Neural progenitor cell (in vitro differentiated cells): ENCODE results near the gene PNPLA6. TPM values are rescaled to one million over a fixed set of nuclear protein-coding genes. Genes with fewer than 3 reads are reported as not detected.

ENCODE experiments used
- DNase-seq: peaks from one replicate; pipeline ENCODE4 v3.0.0-alpha.2; 2016; ENCODE audit warnings: low spot score
- H2AFZ ChIP-seq: fragments of 200-600 bp; sonication (generic); replicated peaks from 2 replicates; pipeline ENCODE4 v1.6.1; 2016; ENCODE audit warnings: antibody characterized with exemption
- H3F3A ChIP-seq: fragments of 200-600 bp; sonication (generic); 2 replicates; pipeline ENCODE4 v1.6.1; 2016; ENCODE audit warnings: antibody characterized with exemption, low read depth
- H3K27ac ChIP-seq: fragments of 200-600 bp; sonication (generic); 2 replicates; pipeline ENCODE4 v1.5.1; 2016; ENCODE audit warnings: mild to moderate bottlenecking
- H3K27me3 ChIP-seq: fragments of 200-600 bp; sonication (generic); 2 replicates; pipeline ENCODE4 v1.6.1; 2016; ENCODE audit warnings: mild to moderate bottlenecking, moderate library complexity
- H3K36me3 ChIP-seq: fragments of 200-600 bp; sonication (generic); 2 replicates; pipeline ENCODE4 v1.5.1; 2016
- H3K4me1 ChIP-seq: fragments of 200-600 bp; sonication (generic); 2 replicates; pipeline ENCODE4 v1.6.1; 2016; ENCODE audit warnings: mixed run types
- H3K4me2 ChIP-seq: fragments of 200-600 bp; sonication (generic); 2 replicates; pipeline ENCODE4 v1.6.1; 2016
- H3K4me3 ChIP-seq: fragments of 200-600 bp; sonication (generic); 2 replicates; pipeline ENCODE4 v1.5.1; 2016
- H3K79me2 ChIP-seq: fragments of 200-600 bp; sonication (generic); 2 replicates; pipeline ENCODE4 v1.6.1; 2016; ENCODE audit warnings: low read depth
- H3K9ac ChIP-seq: fragments of 200-600 bp; sonication (generic); 2 replicates; pipeline ENCODE4 v1.6.1; 2016
- H3K9me3 ChIP-seq: fragments of 200-600 bp; sonication (generic); 2 replicates; pipeline ENCODE4 v1.5.1; 2016; ENCODE audit warnings: low read depth
- H4K20me1 ChIP-seq: fragments of 200-600 bp; sonication (generic); 2 replicates; pipeline ENCODE4 v1.6.1; 2016; ENCODE audit warnings: low read depth
- H3K27ac Mint-ChIP-seq: 3 replicates; pipeline ENCODE4 v1.8.0; 2021; ENCODE audit warnings: mixed read lengths
- H3K27me3 Mint-ChIP-seq: 2 replicates; pipeline ENCODE4 v1.8.0; 2022; ENCODE audit warnings: low read depth, mild to moderate bottlenecking, inconsistent platforms, moderate library complexity, mixed read lengths; ENCODE audit not compliant: insufficient read depth
- H3K36me3 Mint-ChIP-seq: 3 replicates; pipeline ENCODE4 v1.8.0; 2021; ENCODE audit warnings: mixed read lengths
- H3K4me1 Mint-ChIP-seq: 3 replicates; pipeline ENCODE4 v1.8.0; 2021; ENCODE audit warnings: mixed read lengths
- H3K4me3 Mint-ChIP-seq: 3 replicates; pipeline ENCODE4 v1.8.0; 2021; ENCODE audit warnings: mild to moderate bottlenecking, moderate library complexity, mixed read lengths
- H3K9me3 Mint-ChIP-seq: 3 replicates; pipeline ENCODE4 v1.8.0; 2020; ENCODE audit warnings: mixed read lengths
- EZH2 ChIP-seq: fragments of 200-600 bp; sonication (generic); IDR thresholded peaks from 2 replicates; pipeline ENCODE4 v1.6.1; 2017; ENCODE audit warnings: antibody characterized with exemption, mild to moderate bottlenecking, moderate library complexity
- EZH2phosphoT487 ChIP-seq: fragments of 200-600 bp; sonication (generic); IDR thresholded peaks from 2 replicates; pipeline ENCODE4 v1.6.1; 2017; ENCODE audit warnings: antibody characterized with exemption
- total RNA-seq: library from RNA; depleted of rRNA; stranded (reverse); fragments of >200 nt; gene quantifications from 2 replicates; pipeline ENCODE4 v1.2.3, GENCODE V29; 2015; ENCODE audit warnings: low replicate concordance
- TF ChIP-seq, protein P1 (sequence below): fragments of 200-600 bp; sonication (generic); IDR thresholded peaks from 2 replicates; pipeline ENCODE4 v1.5.1; 2017; ENCODE audit warnings: antibody characterized with exemption, mild to moderate bottlenecking

Gene PNPLA6
- total RNA-seq, 1 donor from 2014 or later = 25.5 TPM

GRCh38 chr19:7556696-7557315 lies 21.3 kb downstream of the PNPLA6 start:
- TF ChIP-seq, protein P1, sequence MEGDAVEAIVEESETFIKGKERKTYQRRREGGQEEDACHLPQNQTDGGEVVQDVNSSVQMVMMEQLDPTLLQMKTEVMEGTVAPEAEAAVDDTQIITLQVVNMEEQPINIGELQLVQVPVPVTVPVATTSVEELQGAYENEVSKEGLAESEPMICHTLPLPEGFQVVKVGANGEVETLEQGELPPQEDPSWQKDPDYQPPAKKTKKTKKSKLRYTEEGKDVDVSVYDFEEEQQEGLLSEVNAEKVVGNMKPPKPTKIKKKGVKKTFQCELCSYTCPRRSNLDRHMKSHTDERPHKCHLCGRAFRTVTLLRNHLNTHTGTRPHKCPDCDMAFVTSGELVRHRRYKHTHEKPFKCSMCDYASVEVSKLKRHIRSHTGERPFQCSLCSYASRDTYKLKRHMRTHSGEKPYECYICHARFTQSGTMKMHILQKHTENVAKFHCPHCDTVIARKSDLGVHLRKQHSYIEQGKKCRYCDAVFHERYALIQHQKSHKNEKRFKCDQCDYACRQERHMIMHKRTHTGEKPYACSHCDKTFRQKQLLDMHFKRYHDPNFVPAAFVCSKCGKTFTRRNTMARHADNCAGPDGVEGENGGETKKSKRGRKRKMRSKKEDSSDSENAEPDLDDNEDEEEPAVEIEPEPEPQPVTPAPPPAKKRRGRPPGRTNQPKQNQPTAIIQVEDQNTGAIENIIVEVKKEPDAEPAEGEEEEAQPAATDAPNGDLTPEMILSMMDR = no peak
- no peak for TF ChIP-seq EZH2phosphoT487
- TF ChIP-seq EZH2 = no peak
- Mint-ChIP-seq H3K4me3 (no peak overlapping the region), H3K27me3 (peaks cover 6% of the 10 kb centered on the region), H3K4me1 (no peaks in the 10 kb centered on the region), H3K27ac (no peak overlapping the region), H3K9me3 (no peaks in the 10 kb centered on the region), H3K36me3 (peaks cover 17% of the 10 kb centered on the region)
- Histone ChIP-seq H2AFZ (no peak overlapping the region), H3K4me2 (no peak overlapping the region), H4K20me1 (no peaks in the 10 kb centered on the region), H3F3A (no peaks in the 10 kb centered on the region), H3K36me3 (no peaks in the 10 kb centered on the region), H3K27ac (no peak overlapping the region), H3K27me3 (no peaks in the 10 kb centered on the region), H3K4me1 (no peaks in the 10 kb centered on the region), H3K9ac (no peak overlapping the region), H3K79me2 (no peaks in the 10 kb centered on the region), H3K9me3 (no peaks in the 10 kb centered on the region), H3K4me3 (no peak overlapping the region)
- DNase-seq = no peak

DNA sequence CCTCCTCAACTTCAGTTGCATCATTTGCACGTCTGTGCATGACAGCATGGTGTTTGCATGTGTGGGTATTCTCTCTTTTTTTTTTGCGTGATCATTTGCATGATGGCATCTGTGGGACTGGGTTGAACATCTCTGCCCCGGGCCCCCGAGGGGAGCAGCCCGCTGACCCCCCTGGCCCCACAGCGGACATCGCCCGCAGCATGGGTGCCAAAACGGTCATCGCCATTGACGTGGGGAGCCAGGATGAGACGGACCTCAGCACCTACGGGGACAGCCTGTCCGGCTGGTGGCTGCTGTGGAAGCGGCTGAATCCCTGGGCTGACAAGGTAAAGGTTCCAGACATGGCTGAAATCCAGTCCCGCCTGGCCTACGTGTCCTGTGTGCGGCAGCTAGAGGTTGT lies 23.1 kb downstream of the PNPLA6 start:
- no peaks in the 10 kb centered on the region for H3K9me3 ChIP-seq
- Mint-ChIP-seq H3K27ac (no peak overlapping the region), H3K27me3 (peaks cover 6% of the 10 kb centered on the region), H3K9me3 (no peaks in the 10 kb centered on the region), H3K4me1 (no peaks in the 10 kb centered on the region), H3K4me3 (no peak overlapping the region), H3K36me3 (peaks cover 14% of the 10 kb centered on the region)
- no peak overlapping the region for H2AFZ ChIP-seq
- H3F3A ChIP-seq = no peaks in the 10 kb centered on the region
- no peak overlapping the region for H3K9ac ChIP-seq
- H3K79me2 ChIP-seq = no peaks in the 10 kb centered on the region
- no peaks in the 10 kb centered on the region for H3K4me1 ChIP-seq
- TF ChIP-seq, protein P1 = no peak
- TF ChIP-seq EZH2phosphoT487 = no peak
- TF ChIP-seq EZH2 = no peak
- H3K4me2 ChIP-seq = no peak overlapping the region
- peaks cover 3% of the 10 kb centered on the region for H4K20me1 ChIP-seq
- no peaks in the 10 kb centered on the region for H3K36me3 ChIP-seq
- H3K4me3 ChIP-seq = no peak overlapping the region
- H3K27ac ChIP-seq = no peak overlapping the region
- DNase-seq = no peak
- H3K27me3 ChIP-seq = no peaks in the 10 kb centered on the region

GRCh38 chr19:7559102-7559501 lies 23.6 kb downstream of the PNPLA6 start:
- Histone ChIP-seq H3K4me3 (no peak overlapping the region), H3K9me3 (no peaks in the 10 kb centered on the region), H3K4me2 (no peak overlapping the region), H3K4me1 (no peaks in the 10 kb centered on the region), H3K79me2 (no peaks in the 10 kb centered on the region), H3K27me3 (no peaks in the 10 kb centered on the region), H3K36me3 (no peaks in the 10 kb centered on the region), H3F3A (no peaks in the 10 kb centered on the region), H2AFZ (no peak overlapping the region), H3K9ac (no peak overlapping the region), H4K20me1 (peaks cover 3% of the 10 kb centered on the region), H3K27ac (no peak overlapping the region)
- H3K9me3 Mint-ChIP-seq = no peaks in the 10 kb centered on the region
- peaks cover 14% of the 10 kb centered on the region for H3K36me3 Mint-ChIP-seq
- no peak for DNase-seq
- TF ChIP-seq EZH2phosphoT487 (no peak), EZH2 (no peak)
- TF ChIP-seq, protein P1 = no peak
- H3K27me3 Mint-ChIP-seq = peaks cover 6% of the 10 kb centered on the region
- no peaks in the 10 kb centered on the region for H3K4me1 Mint-ChIP-seq
- H3K27ac Mint-ChIP-seq = no peak overlapping the region
- no peak overlapping the region for H3K4me3 Mint-ChIP-seq
